HuH-7.5 (cell line): ENCODE measurements around the gene KRTAP9-6.
"Not testable (repeated sequence)": the region's sequence is repeated elsewhere in the genome, so short reads cannot be mapped to it uniquely, and the experiment has no call there.

Experiments used
- DNase-seq: peaks from one replicate; pipeline ENCODE4 v3.0.0; 2011; ENCODE audit warnings: low spot score

The KRTAP9-6 gene, protein sequence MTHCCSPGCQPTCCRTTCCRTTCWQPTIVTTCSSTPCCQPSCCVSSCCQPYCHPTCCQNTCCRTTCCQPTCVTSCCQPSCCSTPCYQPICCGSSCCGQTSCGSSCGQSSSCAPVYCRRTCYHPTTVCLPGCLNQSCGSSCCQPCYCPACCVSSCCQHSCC

DNA sequence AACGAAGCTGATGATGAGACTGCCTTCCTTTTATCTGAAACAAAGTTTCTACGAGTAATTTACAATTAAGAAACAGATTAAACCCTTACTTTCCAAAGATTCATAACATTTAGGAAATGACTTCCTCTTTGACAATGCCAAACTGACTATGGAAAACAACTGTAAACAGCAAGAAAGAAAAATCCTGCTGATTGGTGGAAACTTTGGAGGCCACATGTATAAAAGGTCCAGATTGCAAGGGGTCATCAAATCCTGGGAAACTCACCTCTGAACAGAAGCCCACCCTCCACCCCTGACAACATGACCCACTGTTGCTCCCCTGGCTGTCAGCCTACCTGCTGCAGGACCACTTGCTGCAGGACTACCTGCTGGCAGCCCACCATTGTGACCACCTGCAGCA, at the start of gene KRTAP9-6:
Gene KRTAP9-6, plus strand, starts transcription at position 301 of the 400 bp plus-strand sequence. Its CDS starts 0 bp downstream, at position 301.
- DNase-seq, result no peak

DNA sequence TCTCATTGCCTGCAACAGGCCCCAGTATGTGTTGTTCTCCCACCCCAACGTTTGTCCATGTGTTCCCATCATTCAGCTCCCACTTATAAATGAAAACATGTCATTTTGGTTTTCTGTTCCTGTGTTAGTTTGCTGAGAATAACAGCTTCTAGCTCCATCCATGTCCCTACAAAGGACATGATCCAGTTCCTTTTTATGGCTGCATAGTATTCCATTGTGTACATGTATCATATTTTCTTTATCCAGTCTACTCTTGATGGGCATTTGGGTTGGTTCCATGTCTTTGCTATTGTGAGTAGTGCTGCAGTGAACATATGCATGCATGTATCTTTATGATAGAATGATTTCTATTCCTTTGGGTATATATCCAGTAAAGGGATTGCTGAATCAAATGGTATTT, 49.5 kb upstream of the KRTAP9-6 start:
- DNase-seq, result no peak

DNA sequence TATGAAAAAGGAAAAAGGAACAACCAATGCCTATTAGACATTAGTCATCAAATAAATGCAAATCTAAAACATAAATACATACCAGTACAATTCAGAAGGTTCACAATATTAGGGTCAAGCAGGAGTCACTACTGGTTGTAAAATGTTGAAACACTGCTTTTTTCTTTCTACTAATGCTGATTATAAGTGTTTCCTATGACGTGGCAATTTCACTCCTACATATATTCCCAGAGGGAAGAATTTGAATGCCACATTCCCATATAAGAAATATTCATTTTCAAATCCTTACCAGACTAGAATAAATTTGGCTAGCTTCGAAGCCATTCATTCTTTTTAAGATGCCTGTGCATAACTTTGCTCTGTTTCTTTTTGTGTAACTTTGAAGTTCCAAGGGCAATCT, 41.4 kb upstream of the KRTAP9-6 start:
- no peak for DNase-seq

DNA sequence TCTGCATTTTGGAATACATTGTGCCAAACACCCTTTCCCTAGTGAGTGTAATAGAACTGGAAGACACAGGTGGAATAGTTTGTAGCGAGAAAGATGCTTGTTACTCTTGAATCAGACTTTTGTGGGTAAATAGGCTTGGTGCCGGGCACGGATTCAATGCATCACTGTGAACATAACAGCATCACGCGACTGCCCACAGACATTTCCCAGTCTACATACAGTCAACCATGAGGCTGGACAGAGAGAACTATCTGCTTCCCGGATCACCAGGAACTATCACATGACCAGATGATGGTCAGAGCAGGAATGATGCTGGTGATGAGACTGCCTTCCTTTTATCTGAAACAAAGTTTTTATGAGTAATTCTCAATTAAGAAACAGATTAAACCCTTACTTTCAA, 39.1 kb upstream of the KRTAP9-6 start:
- no peak for DNase-seq

DNA sequence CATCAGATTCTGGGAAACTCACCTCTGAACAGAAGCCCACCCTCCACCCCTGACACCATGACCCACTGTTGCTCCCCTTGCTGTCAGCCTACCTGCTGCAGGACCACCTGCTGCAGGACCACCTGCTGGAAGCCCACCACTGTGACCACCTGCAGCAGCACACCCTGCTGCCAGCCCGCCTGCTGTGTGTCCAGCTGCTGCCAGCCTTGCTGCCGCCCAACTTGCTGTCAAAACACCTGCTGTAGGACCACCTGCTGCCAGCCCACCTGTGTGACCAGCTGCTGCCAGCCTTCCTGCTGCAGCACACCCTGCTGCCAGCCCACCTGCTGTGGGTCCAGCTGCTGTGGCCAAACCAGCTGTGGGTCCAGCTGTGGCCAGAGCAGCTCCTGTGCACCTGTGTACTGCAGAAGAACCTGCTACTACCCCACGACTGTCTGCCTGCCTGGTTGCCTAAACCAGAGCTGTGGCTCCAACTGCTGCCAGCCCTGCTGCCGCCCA, 38.5 kb upstream of the KRTAP9-6 start, which contains the start of gene KRTAP9-2:
Gene KRTAP9-2, plus strand, starts transcription at position 51 of the 498 bp plus-strand sequence. Its CDS starts 7 bp downstream, at position 58.
- DNase-seq, result not testable (repeated sequence)

DNA sequence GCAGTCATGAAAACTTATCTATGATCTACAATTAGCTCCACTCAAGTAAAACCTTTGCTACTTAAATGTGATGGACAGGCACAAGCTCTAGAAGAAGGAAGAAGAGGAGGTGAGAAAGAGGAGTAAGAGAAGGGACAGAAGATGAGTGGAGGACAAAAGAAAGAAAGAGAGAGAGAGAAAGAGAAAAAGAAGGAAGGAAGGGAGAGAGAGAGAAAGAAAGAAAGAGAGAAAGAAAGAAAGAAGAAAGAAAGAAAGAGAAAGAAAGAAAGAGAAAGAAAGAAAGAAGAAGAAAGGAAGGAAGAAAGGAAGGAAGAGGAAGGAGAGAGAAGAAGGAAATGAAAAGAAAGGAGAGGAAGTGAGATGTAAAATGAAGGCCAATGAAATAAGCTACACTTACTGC, 35.1 kb upstream of the KRTAP9-6 start:
- DNase-seq, result no peak

DNA sequence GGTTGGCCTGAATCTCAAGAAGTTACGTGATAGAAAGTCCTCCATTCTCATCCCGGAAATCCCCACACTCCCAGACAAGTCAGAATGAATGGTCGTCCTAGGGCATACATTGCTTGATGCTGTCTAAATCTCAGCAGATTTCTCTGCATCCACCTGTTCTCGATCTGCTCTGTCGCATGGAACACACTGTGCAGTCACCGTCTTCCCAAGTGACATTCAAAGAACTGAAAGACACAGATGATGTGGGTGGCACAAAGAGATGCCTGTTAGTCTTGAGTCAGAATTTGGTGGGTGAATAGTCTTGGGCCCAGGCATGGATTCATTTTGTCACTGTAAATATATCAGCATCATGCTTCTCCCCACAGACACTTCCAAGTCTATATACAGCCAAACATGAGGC, 33.4 kb upstream of the KRTAP9-6 start:
- DNase-seq, result no peak

DNA sequence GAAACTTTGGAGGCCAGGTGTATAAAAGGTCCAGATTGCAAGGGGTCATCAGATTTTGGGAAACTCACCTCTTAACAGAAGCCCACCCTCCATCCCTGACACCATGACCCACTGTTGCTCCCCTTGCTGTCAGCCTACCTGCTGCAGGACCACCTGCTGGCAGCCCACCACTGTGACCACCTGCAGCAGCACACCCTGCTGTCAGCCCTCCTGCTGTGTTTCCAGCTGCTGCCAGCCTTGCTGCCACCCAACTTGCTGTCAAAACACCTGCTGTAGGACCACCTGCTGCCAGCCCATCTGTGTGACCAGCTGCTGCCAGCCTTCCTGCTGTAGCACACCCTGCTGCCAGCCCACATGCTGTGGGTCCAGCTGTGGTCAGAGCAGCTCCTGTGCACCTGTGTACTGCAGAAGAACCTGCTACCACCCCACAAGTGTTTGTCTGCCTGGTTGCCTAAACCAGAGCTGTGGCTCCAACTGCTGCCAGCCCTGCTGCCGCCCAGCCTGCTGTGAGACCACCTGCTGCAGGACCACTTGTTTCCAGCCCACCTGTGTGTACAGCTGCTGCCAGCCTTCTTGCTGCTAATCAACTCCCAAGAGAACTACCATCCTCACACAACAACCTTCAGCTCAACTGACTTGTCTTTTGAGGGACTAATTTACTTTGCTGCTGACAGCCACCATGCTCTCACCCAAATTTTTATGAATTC, 32.6 kb upstream of the KRTAP9-6 start, which contains the start of gene KRTAP9-3:
Gene KRTAP9-3, plus strand, starts transcription at position 51 of the 707 bp plus-strand sequence. Its CDS starts 53 bp downstream, at position 104.
- not testable (repeated sequence) for DNase-seq

DNA sequence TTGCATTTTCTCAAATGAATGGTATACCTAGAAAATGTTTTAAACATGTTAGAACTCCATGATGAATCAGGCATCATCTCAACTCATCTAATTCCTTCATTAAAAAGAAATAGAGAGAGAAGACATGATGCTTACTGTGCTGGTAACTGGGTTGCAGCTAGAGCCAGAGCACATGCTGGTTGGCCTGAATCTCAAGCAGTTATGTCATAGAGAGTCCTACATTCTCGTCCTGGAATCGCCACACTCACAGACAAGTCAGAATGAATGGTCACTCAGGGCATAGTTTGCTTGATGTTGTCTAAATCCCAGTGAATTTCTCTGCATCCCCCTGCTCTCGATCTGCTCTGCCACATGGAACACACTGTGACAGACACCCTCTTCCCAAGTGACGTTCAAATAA, 28.1 kb upstream of the KRTAP9-6 start:
- not testable (repeated sequence) for DNase-seq

DNA sequence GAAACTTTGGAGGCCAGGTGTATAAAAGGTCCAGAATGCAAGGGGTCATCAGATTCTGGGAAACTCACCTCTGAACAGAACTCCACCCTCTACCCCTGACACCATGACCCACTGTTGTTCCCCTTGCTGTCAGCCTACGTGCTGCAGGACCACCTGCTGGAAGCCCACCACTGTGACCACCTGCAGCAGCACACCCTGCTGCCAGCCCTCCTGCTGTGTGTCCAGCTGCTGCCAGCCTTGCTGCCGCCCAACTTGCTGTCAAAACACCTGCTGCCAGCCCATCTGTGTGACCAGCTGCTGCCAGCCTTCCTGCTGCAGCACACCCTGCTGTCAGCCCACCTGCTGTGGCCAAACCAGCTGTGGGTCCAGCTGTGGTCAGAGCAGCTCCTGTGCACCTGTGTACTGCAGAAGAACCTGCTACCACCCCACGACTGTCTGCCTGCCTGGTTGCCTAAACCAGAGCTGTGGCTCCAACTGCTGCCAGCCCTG, 27.2 kb upstream of the KRTAP9-6 start, which contains the start of gene KRTAP9-8:
Gene KRTAP9-8, plus strand, starts transcription at position 51 of the 489 bp plus-strand sequence. Its CDS starts 53 bp downstream, at position 104.
- not testable (repeated sequence) for DNase-seq

DNA sequence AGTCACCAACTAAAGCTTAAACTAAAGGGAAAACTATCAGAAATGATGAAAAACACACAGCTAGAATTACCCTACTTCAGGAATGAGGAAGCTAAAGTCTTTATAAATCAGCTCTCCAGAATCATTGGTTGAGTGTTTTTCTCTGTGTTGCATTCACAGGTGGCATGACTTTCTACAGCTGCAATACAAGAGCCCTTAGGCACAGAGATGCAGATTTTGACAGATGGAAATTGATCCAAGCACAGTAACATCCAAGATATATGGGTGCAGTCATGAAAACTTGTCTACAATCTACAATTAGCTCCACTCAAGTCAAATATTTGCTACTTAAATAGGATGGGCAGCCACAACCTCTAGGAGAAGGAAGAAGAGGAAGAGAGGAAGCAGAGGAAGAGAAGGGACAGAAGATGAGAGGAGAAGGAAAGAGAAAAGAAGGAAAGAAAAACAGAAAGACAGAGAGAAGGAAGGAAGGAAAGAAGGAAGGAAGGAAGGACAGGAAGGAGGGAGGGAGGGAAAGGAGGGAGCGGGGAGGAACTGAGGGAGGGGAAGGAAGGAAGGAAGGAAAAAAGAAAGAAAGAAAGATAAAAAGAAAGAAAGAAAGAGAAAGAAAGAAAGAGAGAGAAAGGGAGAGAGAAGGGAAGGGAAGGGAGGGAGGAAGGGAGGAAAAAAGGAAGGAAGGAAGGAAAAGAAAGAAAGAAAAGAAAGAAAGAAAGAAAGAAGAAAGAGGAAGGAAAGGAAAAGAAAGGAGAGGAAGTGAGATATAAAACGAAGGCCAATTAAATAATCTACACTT, 18.0 kb upstream of the KRTAP9-6 start:
- not testable (repeated sequence) for DNase-seq

DNA sequence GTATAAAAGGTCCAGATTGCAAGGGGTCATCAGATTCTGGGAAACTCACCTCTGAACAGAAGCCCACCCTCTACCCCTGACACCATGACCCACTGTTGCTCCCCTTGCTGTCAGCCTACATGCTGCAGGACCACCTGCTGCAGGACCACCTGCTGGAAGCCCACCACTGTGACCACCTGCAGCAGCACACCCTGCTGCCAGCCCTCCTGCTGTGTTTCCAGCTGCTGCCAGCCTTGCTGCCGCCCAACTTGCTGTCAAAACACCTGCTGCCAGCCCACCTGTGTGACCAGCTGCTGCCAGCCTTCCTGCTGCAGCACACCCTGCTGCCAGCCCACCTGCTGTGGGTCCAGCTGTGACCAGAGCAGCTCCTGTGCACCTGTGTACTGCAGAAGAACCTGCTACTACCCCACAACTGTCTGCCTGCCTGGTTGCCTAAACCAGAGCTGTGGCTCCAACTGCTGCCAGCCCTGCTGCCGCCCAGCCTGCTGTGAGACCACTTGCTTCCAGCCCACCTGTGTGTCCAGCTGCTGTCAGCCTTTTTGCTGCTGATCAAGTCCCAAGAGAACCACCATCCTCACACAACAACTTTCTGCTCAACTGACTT, 15.4 kb upstream of the KRTAP9-6 start, which contains the start of gene KRTAP9-4:
Gene KRTAP9-4, plus strand, starts transcription at position 51 of the 604 bp plus-strand sequence. Its CDS starts 34 bp downstream, at position 85.
- DNase-seq, result not testable (repeated sequence)

DNA sequence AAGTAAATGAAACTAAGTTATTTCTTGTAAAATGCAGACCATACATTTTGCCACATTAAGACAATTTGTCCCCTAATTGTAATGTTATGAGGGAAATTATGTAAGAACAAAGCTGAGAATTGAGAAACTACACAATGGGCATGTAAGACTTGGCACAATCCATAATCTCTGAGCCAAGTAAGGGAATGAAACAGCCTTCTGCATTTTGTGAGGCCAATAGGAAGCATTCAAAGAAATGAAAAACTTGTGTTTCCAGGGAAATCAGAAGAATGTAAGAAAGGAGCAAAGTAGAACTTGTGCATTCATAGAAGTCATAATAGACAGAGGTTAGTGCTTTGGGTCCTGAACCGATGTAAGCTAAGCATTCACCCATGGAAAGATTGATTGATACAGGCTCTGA, 13.9 kb upstream of the KRTAP9-6 start:
- no peak for DNase-seq

DNA sequence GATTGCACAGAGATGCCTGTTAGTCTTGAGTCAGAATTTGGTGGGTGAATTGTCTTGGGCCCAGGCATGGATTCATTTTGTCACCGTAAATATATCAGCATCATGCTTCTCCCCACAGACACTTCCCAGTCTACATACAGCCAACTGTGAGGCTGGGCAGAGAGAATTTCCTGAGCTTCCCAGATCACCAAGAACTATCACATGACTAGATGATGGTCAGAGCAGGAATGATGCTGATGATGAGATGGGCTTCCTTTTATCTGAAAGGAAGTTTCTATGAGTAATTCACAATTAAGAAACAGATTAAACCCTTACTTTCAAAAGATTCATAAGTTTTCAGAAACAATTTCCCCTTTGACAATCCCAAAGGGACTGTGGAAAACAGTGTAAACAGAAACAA, 10.3 kb upstream of the KRTAP9-6 start:
- DNase-seq, result no peak

DNA sequence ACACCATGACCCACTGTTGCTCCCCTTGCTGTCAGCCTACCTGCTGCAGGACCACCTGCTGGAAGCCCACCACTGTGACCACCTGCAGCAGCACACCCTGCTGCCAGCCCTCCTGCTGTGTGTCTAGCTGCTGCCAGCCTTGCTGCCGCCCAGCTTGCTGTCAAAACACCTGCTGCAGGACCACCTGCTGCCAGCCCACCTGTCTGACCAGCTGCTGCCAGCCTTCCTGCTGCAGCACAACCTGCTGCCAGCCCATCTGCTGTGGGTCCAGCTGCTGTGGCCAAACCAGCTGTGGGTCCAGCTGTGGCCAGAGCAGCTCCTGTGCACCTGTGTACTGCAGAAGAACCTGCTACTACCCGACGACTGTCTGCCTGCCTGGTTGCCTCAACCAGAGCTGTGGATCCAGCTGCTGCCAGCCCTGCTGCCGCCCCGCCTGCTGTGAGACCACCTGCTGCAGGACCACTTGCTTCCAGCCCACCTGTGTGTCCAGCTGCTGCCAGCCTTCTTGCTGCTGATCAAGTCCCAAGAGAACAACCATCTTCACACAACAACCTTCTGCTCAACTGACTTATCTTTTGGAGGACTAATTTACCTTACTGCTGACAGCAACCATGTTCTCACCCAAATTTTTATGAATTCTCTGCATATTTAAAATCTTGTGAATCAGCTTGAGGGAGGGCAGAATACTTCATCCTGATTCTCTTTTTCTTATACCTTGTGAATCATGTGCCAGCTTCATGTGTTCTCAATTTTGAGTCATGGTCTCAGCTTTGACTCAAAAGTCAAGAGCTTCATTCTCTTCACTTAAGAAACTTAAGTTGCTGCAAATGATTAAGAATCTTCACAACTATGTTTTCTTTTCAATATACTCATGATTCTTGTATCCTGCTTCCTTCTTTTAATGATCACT, 9.5 kb upstream of the KRTAP9-6 start, which contains the start of gene KRTAP9-9:
Gene KRTAP9-9, plus strand, starts transcription at position 4 of the 910 bp plus-strand sequence.
- not testable (repeated sequence) for DNase-seq

DNA sequence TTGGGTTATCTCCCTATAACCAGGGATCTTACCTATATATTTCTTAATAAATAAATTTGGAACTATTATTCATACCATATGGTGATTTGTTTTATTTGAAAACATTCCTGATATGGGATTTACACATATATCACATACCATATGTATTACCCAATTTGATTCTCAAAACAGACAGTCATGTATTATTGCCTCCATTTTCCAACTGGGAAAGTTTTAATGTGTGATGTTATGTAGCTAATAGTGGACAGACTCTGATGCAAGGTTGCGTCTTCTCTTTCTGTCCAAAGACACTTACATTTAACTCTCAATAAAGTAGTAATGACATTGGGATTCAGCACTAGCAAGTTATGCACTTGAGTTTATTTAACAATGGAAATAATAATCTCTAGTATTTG, 8.9 kb upstream of the KRTAP9-6 start:
- no peak for DNase-seq

DNA sequence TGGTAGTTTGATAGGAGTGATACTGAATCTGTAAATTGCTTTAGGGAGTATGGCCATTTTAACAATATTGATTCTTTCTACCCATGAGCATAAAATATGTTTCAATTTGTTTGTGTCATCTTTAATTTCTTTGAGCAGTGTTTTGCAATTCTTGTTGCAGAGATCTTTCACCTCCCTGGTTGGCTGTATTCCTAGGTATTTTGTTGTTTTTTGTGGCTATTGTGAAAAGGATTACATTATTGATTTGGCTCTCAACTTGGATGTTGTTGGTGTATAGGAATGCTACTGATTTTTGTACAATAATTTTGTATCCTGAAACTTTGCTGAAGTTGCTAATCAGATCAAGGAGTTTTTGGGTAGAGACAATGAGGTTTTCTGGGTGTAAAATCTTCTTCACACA, 6.8 kb upstream of the KRTAP9-6 start:
- no peak for DNase-seq

DNA sequence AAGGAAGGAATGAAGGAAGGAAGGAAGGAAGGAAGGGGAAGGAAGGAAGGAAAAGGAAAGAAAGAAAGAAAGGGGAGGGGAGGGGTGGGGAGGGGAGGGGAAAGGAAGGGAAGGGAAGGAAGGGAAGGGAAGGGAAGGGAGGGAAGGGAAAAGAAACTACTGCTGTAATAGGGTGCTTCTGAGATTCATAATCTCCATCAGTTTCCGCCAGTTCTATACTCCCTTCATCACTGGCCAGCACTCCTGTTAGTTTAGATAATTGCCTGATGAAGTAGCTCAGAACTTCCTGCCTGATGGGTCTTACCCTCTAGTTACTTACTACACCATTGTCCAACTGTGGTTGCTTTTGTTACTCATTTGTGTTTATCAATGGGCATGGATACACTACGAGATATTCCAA, 2.0 kb upstream of the KRTAP9-6 start:
- no peak for DNase-seq

DNA sequence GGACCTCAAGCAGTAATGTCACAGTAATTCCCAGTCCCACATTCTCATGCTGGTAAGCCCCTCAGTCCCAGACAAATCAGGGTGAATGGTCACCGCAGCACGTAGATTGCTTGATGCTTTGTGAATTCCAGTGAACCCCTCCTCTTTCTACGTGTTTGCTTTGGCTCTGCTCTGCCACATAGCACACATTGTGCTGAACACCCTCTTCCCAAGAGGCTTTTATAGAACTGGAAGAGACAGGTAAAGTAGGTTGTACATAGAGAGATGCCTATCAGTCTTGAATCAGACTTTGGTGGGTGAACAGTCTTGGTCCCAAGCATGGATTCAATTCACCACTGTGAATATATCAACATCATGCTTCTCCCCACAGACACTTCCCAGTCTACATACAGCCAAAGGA, 579 bp upstream of the KRTAP9-6 start:
- no peak for DNase-seq

DNA sequence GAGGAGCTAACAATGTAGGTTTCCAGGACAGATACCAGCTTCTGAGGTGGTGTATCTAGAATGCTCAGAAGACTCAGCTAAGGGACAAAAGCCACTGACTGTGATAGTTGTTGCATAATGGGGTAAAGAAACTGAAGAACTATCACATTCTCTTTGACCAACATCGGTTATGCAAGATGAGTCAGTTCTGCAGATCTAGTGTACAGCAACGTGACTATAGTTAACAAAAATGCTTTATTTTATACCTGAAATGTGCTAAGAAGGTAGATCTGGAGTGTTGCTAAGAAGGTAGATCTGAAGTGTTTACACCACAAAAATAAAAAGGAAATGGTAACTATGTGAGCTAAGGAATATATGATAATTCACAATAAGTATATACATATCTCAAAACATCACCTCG, 2.5 kb downstream of the KRTAP9-6 start:
- DNase-seq, result no peak
